NB4 (cell line): Measurements from ENCODE around the gene PIGQ.

Experiments used
- DNase-seq: peaks from one replicate; pipeline ENCODE4 v3.0.0; 2010; ENCODE audit warnings: low read depth
- H3K4me3 ChIP-seq: one replicate; pipeline ENCODE4 v1.5.1; 2011; ENCODE audit warnings: mild to moderate bottlenecking, low read depth, low read length, moderate library complexity
- CTCF ChIP-seq: IDR thresholded peaks from one replicate; pipeline ENCODE4 v1.5.1; 2012; ENCODE audit warnings: low read depth, low read length
- MAX ChIP-seq: IDR thresholded peaks from 2 replicates; pipeline ENCODE4 v1.6.1; 2011; ENCODE audit warnings: low read depth, low read length
- MYC ChIP-seq: IDR thresholded peaks from 2 replicates; pipeline ENCODE4 v1.6.1; 2011; ENCODE audit warnings: low read depth, low read length
- POLR2A ChIP-seq: IDR thresholded peaks from 2 replicates; pipeline ENCODE4 v1.6.1; 2011; ENCODE audit warnings: mild to moderate bottlenecking; ENCODE audit not compliant: insufficient read length; ENCODE audit errors: extremely low read depth

Gene PIGQ

GRCh38 chr16:629833-630248 is 60.1 kb downstream of the PIGQ start:
- H3K4me3 ChIP-seq = no peak overlapping the region
- DNase-seq = no peak
- TF ChIP-seq MYC (no peak), MAX (no peak), CTCF (no peak), POLR2A (no peak)

GRCh38 chr16:630249-630814 is 60.6 kb downstream of the PIGQ start:
- no peak for DNase-seq
- H3K4me3 ChIP-seq = no peak overlapping the region
- TF ChIP-seq MAX (no peak), POLR2A (no peak), MYC (no peak), CTCF (no peak)

- TF ChIP-seq MYC (no peak), POLR2A (no peak), CTCF (no peak), MAX (no peak)
- no peak for DNase-seq
- no peak within 1 kb of the TSS for H3K4me3 ChIP-seq
These were observed 61.1 kb downstream of the PIGQ start, which contains the start of gene WFIKKN1 for GRCh38 chr16:630815-631405. Gene WFIKKN1, plus strand, starts transcription at chr16:630985. Its CDS starts 269 bp downstream, at chr16:631254.

- no peak overlapping the region for H3K4me3 ChIP-seq
- DNase-seq = no peak
- no peak for TF ChIP-seq POLR2A
- no peak for TF ChIP-seq CTCF
- TF ChIP-seq MAX = no peak
- no peak for TF ChIP-seq MYC
These were observed 62.1 kb downstream of the PIGQ start for GRCh38 chr16:631808-632358.

GRCh38 chr16:632486-633335 is 62.9 kb downstream of the PIGQ start:
- TF ChIP-seq MAX (no peak), MYC (no peak), CTCF (no peak), POLR2A (no peak)
- no peak for DNase-seq
- no peak overlapping the region for H3K4me3 ChIP-seq
